Smooth muscle cell (in vitro differentiated cells): ENCODE results near the gene PRLHR. TPM values are rescaled to one million over a fixed set of nuclear protein-coding genes. Genes with fewer than 3 reads are reported as not detected.

ENCODE experiments used
- DNase-seq: peaks from one replicate; lab custom pipeline; 2025; ENCODE audit not compliant: unreplicated experiment; lab: John Stamatoyannopoulos, UW
- H2AFZ ChIP-seq: fragments of 200-600 bp; sonication (generic); 2 replicates; pipeline ENCODE4 v1.6.0; 2016; ENCODE audit warnings: antibody characterized with exemption, low read depth, mild to moderate bottlenecking
- H3F3A ChIP-seq: fragments of 200-600 bp; sonication (generic); 2 replicates; pipeline ENCODE4 v1.6.0; 2017; ENCODE audit warnings: antibody characterized with exemption, low read depth
- H3K27ac ChIP-seq: fragments of 200-600 bp; sonication (generic); 2 replicates; pipeline ENCODE4 v1.5.1; 2016; ENCODE audit warnings: low read depth, mild to moderate bottlenecking
- H3K27me3 ChIP-seq: fragments of 200-600 bp; sonication (generic); 2 replicates; pipeline ENCODE4 v1.6.1; 2016; ENCODE audit warnings: low read depth, mild to moderate bottlenecking
- H3K36me3 ChIP-seq: fragments of 200-600 bp; sonication (generic); 2 replicates; pipeline ENCODE4 v1.5.1; 2016; ENCODE audit warnings: low read depth
- H3K4me1 ChIP-seq: fragments of 200-600 bp; sonication (generic); 2 replicates; pipeline ENCODE4 v1.5.1; 2016; ENCODE audit warnings: low read depth
- H3K4me2 ChIP-seq: fragments of 200-600 bp; sonication (generic); 2 replicates; pipeline ENCODE4 v1.6.0; 2016; ENCODE audit warnings: mild to moderate bottlenecking
- H3K4me3 ChIP-seq: fragments of 200-600 bp; sonication (generic); 2 replicates; pipeline ENCODE4 v1.5.1; 2016; ENCODE audit warnings: mild to moderate bottlenecking
- H3K79me2 ChIP-seq: fragments of 200-600 bp; sonication (generic); 2 replicates; pipeline ENCODE4 v1.6.0; 2016; ENCODE audit warnings: low read depth, mild to moderate bottlenecking
- H3K9ac ChIP-seq: fragments of 200-600 bp; sonication (generic); 2 replicates; pipeline ENCODE4 v1.6.0; 2016; ENCODE audit warnings: low read depth
- H3K9me3 ChIP-seq: fragments of 200-600 bp; sonication (generic); replicated peaks from 2 replicates; pipeline ENCODE4 v1.5.1; 2016; ENCODE audit warnings: low read depth
- H4K20me1 ChIP-seq: fragments of 200-600 bp; sonication (generic); 2 replicates; pipeline ENCODE4 v1.6.0; 2016; ENCODE audit warnings: low read depth
- CTCF ChIP-seq: fragments of 200-600 bp; sonication (generic); IDR thresholded peaks from 2 replicates; pipeline ENCODE4 v1.5.1; 2017; ENCODE audit warnings: borderline replicate concordance, mild to moderate bottlenecking, antibody characterized with exemption; ENCODE audit not compliant: insufficient read depth, poor library complexity, severe bottlenecking
- WGBS: methylation state at CpG from one replicate; pipeline ENCODE4 v1.1.7; 2016; ENCODE audit warnings: low lambda C conversion rate; 5-methylcytosine and 5-hydroxymethylcytosine counted together
- polyA plus RNA-seq: library from polyadenylated mRNA; unstranded; fragments of >200 nt; fragmentation: Nextera tagmentation; extraction: Ambion mirVana; gene quantifications from 2 replicates; pipeline ENCODE4 v1.2.1, GENCODE V29; 2016
- total RNA-seq: library from RNA; depleted of rRNA; stranded (reverse); fragments of >200 nt; gene quantifications from 2 replicates; pipeline ENCODE4 v1.2.3, GENCODE V29; 2014

PRLHR gene
- total and polyA plus RNA-seq, 2 experiments from 2014 or later: not detected

- H3K27me3 ChIP-seq: no peaks in the 10 kb centered on the region
- H3K9ac ChIP-seq: no peak overlapping the region
- H3K4me2 ChIP-seq: no peak overlapping the region
- no peaks in the 10 kb centered on the region for H3K36me3 ChIP-seq
- H3K9me3 ChIP-seq: peaks cover 3% of the 10 kb centered on the region
- no peak for DNase-seq
- no peaks in the 10 kb centered on the region for H4K20me1 ChIP-seq
- WGBS: 88% methylated on average over 3 of the region's 3 CpGs
- no peaks in the 10 kb centered on the region for H3K4me1 ChIP-seq
- H3K4me3 ChIP-seq: no peak overlapping the region
- no peak for TF ChIP-seq CTCF
- H3F3A ChIP-seq: no peaks in the 10 kb centered on the region
- H3K79me2 ChIP-seq: no peaks in the 10 kb centered on the region
- no peak overlapping the region for H3K27ac ChIP-seq
- H2AFZ ChIP-seq: no peak overlapping the region
Observed at GRCh38 chr10:118563373-118563890, 32.0 kb downstream of the PRLHR start.

GRCh38 chr10:118562851-118563250, 32.6 kb downstream of the PRLHR start:
- WGBS: 79% methylated on average over 1 of the region's 1 CpG

GRCh38 chr10:118557946-118558345, 37.5 kb downstream of the PRLHR start:
- H3K4me1 ChIP-seq: no peaks in the 10 kb centered on the region
- H3K9me3 ChIP-seq: peaks cover 3% of the 10 kb centered on the region
- WGBS: 67% methylated on average over 4 of the region's 4 CpGs
- H4K20me1 ChIP-seq: no peaks in the 10 kb centered on the region
- no peaks in the 10 kb centered on the region for H3K79me2 ChIP-seq
- no peak for TF ChIP-seq CTCF
- no peak overlapping the region for H3K9ac ChIP-seq
- peaks cover 30% of the 10 kb centered on the region for H3K27me3 ChIP-seq
- no peak overlapping the region for H3K4me2 ChIP-seq
- H3K27ac ChIP-seq: no peak overlapping the region
- no peaks in the 10 kb centered on the region for H3F3A ChIP-seq
- no peaks in the 10 kb centered on the region for H3K36me3 ChIP-seq
- no peak for DNase-seq
- no peak overlapping the region for H2AFZ ChIP-seq
- H3K4me3 ChIP-seq: no peak overlapping the region

More at GRCh38 chr10:118562851-118563250, 32.6 kb downstream of the PRLHR start:
- no peaks in the 10 kb centered on the region for H3F3A ChIP-seq
- H3K36me3 ChIP-seq: no peaks in the 10 kb centered on the region
- no peak overlapping the region for H3K27ac ChIP-seq
- H3K9me3 ChIP-seq: peaks cover 3% of the 10 kb centered on the region
- no peaks in the 10 kb centered on the region for H3K79me2 ChIP-seq
- TF ChIP-seq CTCF: no peak
- no peak overlapping the region for H3K4me3 ChIP-seq
- no peak overlapping the region for H3K4me2 ChIP-seq
- no peaks in the 10 kb centered on the region for H3K4me1 ChIP-seq
- no peak overlapping the region for H3K9ac ChIP-seq
- no peak for DNase-seq
- no peaks in the 10 kb centered on the region for H3K27me3 ChIP-seq
- H4K20me1 ChIP-seq: no peaks in the 10 kb centered on the region
- H2AFZ ChIP-seq: no peak overlapping the region

- WGBS: 78% methylated on average over 10 of the region's 10 CpGs
Observed at GRCh38 chr10:118551535-118552100, 43.8 kb downstream of the PRLHR start.

More at GRCh38 chr10:118551535-118552100, 43.8 kb downstream of the PRLHR start:
- Histone ChIP-seq H3K9me3 (no peaks in the 10 kb centered on the region), H3K36me3 (no peaks in the 10 kb centered on the region), H3K4me3 (no peak overlapping the region), H3K79me2 (no peaks in the 10 kb centered on the region), H2AFZ (no peak overlapping the region), H3F3A (no peaks in the 10 kb centered on the region), H3K27ac (no peak overlapping the region), H3K4me1 (no peaks in the 10 kb centered on the region), H3K27me3 (peaks cover 56% of the 10 kb centered on the region), H3K9ac (no peak overlapping the region), H4K20me1 (no peaks in the 10 kb centered on the region), H3K4me2 (no peak overlapping the region)
- TF ChIP-seq CTCF: no peak
- DNase-seq: no peak
